HepG2 (cell line): ENCODE data around the gene KRTAP4-7. TPM values are rescaled to one million over a fixed set of nuclear protein-coding genes. Genes with fewer than 3 reads are reported as not detected.

Experiments used
- ATAC-seq: fragments of 200-7000 bp; cut with Tn5 transposase; 3 replicates; pipeline ENCODE4 v1.9.1; 2020; ENCODE audit warnings: mild to moderate bottlenecking, moderate library complexity
- BruUV-seq: library from RNA; stranded (reverse); fragments of 400-500 nt; replicated peaks from 2 replicates; lab custom pipeline; 2021; lab: Mats Ljungman, UMichigan
- CTCF ChIA-PET: fragments of 300-600 bp; formaldehyde crosslinking; extraction: SDS; loops from one replicate; lab custom pipeline; 2021; ENCODE audit warnings: low total read pairs, inconsistent platforms, low intra/inter-chr PET ratio; lab: Yijun Ruan, JAX
- POLR2A ChIA-PET: fragments of 350-600 bp; sonication (Branson Sonifier 250); formaldehyde crosslinking; loops from one replicate; lab custom pipeline; 2020; ENCODE audit warnings: antibody characterized with exemption, inconsistent platforms; lab: Yijun Ruan, JAX
- DNase-seq: peaks from one replicate; pipeline ENCODE4 v3.0.0-alpha.2; 2015; ENCODE audit warnings: low spot score
- FAIRE-seq: peaks from 3 replicates; lab custom pipeline; 2011; peaks lifted over from hg19 to GRCh38; lab: Jason Lieb, UNC
- H2AFZ ChIP-seq: one replicate; pipeline ENCODE4 v1.6.1; 2011; ENCODE audit warnings: low read length, inconsistent platforms
- H3K27ac ChIP-seq: fragments of 300-600 bp; 3 replicates; pipeline ENCODE4 v1.8.0; 2011; ENCODE audit warnings: mixed run types, mild to moderate bottlenecking, mixed read lengths, low read length, inconsistent platforms; ENCODE audit not compliant: insufficient read depth; ENCODE audit errors: extremely low read length
- H3K27me3 ChIP-seq, 2 experiments: fragments of 200-600 bp in 1 of 2; 2 replicates in 1 of 2; 3 replicates in 1 of 2; pipeline versions ENCODE4 v1.6.0 to v1.8.0; 2011; ENCODE audit warnings: low read length in 2 of 2, mild to moderate bottlenecking in 2 of 2, moderate library complexity in 2 of 2, inconsistent platforms in 1 of 2; ENCODE audit not compliant: insufficient read depth in 2 of 2, control insufficient read depth in 1 of 2
- H3K36me3 ChIP-seq, 2 experiments: fragments of 200-600 bp in 1 of 2; replicated peaks in 1 of 2; 2 replicates in 1 of 2; 3 replicates in 1 of 2; pipeline versions ENCODE4 v1.5.1 to v1.8.0; 2011; ENCODE audit warnings: low read length in 2 of 2, inconsistent platforms in 1 of 2; ENCODE audit not compliant: insufficient read depth in 2 of 2, control insufficient read depth in 1 of 2
- H3K4me1 ChIP-seq: 2 replicates; pipeline ENCODE4 v1.5.1; 2012; ENCODE audit warnings: low read length, inconsistent platforms; ENCODE audit not compliant: insufficient read depth
- H3K4me2 ChIP-seq: 2 replicates; pipeline ENCODE4 v1.6.0; 2011; ENCODE audit warnings: low read depth, low read length, inconsistent platforms
- H3K4me3 ChIP-seq, 3 experiments: fragments of 200-600 bp in 1 of 3; sonication (generic), shearing (Covaris generic) in 1 of 3; replicated peaks in 1 of 3; 2 replicates each; pipeline ENCODE4 v1.5.1; 2011 to 2016; ENCODE audit warnings: low read length in 3 of 3, inconsistent platforms in 2 of 3, low read depth in 2 of 3, mild to moderate bottlenecking in 2 of 3, control low read depth in 1 of 3, mixed read lengths in 1 of 3; ENCODE audit not compliant: insufficient read depth in 1 of 3
- H3K79me2 ChIP-seq: one replicate; pipeline ENCODE4 v1.6.1; 2011; ENCODE audit warnings: low read length, inconsistent platforms; ENCODE audit not compliant: insufficient read depth
- H3K9ac ChIP-seq: 2 replicates; pipeline ENCODE4 v1.6.0; 2011; ENCODE audit warnings: mild to moderate bottlenecking, low read depth, low read length, inconsistent platforms; ENCODE audit not compliant: insufficient read depth
- H3K9me3 ChIP-seq: 2 replicates; pipeline ENCODE4 v1.5.1; 2012; ENCODE audit warnings: mild to moderate bottlenecking, low read length
- H4K20me1 ChIP-seq: 2 replicates; pipeline ENCODE4 v1.6.0; 2011; ENCODE audit warnings: inconsistent platforms, mild to moderate bottlenecking, low read length, moderate library complexity; ENCODE audit not compliant: insufficient read depth
- DNMT1 ChIP-seq: sonication (generic); formaldehyde crosslinking; IDR thresholded peaks from 2 replicates; pipeline ENCODE4 v1.5.1; 2020; ENCODE audit warnings: mild to moderate bottlenecking, missing genetic modification reagents
- FOXP1 ChIP-seq, 2 experiments: fragments of 450-650 bp in 1 of 2; IDR thresholded peaks; 2 replicates each; pipeline ENCODE4 v1.6.1; 2017 to 2018; ENCODE audit warnings: antibody characterized with exemption in 1 of 2
- HNRNPH1 ChIP-seq: fragments of 200-400 bp; formaldehyde crosslinking; optimal IDR thresholded peaks from 2 replicates; pipeline ENCODE3; 2017; ENCODE audit warnings: mild to moderate bottlenecking, low read depth, low read length
- HNRNPL ChIP-seq: fragments of 200-400 bp; formaldehyde crosslinking; IDR thresholded peaks from 2 replicates; pipeline ENCODE4 v1.6.1; 2017; ENCODE audit warnings: mild to moderate bottlenecking, low read depth, low read length
- HOXD1 ChIP-seq: sonication (generic); formaldehyde crosslinking; IDR thresholded peaks from 2 replicates; pipeline ENCODE4 v1.5.0; 2020; ENCODE audit warnings: missing genetic modification reagents
- KDM6A ChIP-seq: IDR thresholded peaks from 2 replicates; pipeline ENCODE4 v1.6.1; 2016; ENCODE audit warnings: low read depth
- MAFF ChIP-seq: IDR thresholded peaks from 2 replicates; pipeline ENCODE4 v1.6.1; 2011; ENCODE audit warnings: low read depth, low read length, improper control_type of control experiment
- MAFK ChIP-seq, 2 experiments: IDR thresholded peaks in 1 of 2; conservative IDR thresholded peaks in 1 of 2; 2 replicates each; pipeline ENCODE4 v1.6.1; 2011; ENCODE audit warnings: improper control_type of control experiment in 2 of 2, low read length in 2 of 2
- PHF8 ChIP-seq: sonication (generic); formaldehyde crosslinking; IDR thresholded peaks from 2 replicates; pipeline ENCODE4 v1.5.0; 2020; ENCODE audit warnings: missing genetic modification reagents
- SALL1 ChIP-seq: sonication (generic); formaldehyde crosslinking; IDR thresholded peaks from 2 replicates; pipeline ENCODE4 v1.8.0; 2022; ENCODE audit warnings: mild to moderate bottlenecking, missing genetic modification reagents
- SAP130 ChIP-seq: IDR thresholded peaks from 2 replicates; pipeline ENCODE4 v1.6.1; 2016; ENCODE audit warnings: low read depth
- SP2 ChIP-seq: sonication (generic); formaldehyde crosslinking; IDR thresholded peaks from 2 replicates; pipeline ENCODE4 v1.5.1; 2020; ENCODE audit warnings: mild to moderate bottlenecking, missing genetic modification reagents
- TBL1XR1 ChIP-seq: fragments of 150-350 bp; IDR thresholded peaks from 2 replicates; pipeline ENCODE4 v1.6.1; 2014; ENCODE audit warnings: borderline replicate concordance, low read length; ENCODE audit not compliant: partially characterized antibody
- ZNF275 ChIP-seq: sonication (generic); formaldehyde crosslinking; IDR thresholded peaks from 2 replicates; pipeline ENCODE4 v1.8.0; 2022; ENCODE audit warnings: missing genetic modification reagents, mild to moderate bottlenecking, inconsistent platforms, borderline replicate concordance
- ZNF337 ChIP-seq: sonication (generic); formaldehyde crosslinking; IDR thresholded peaks from 2 replicates; pipeline ENCODE4 v1.5.1; 2020; ENCODE audit warnings: missing genetic modification reagents, low read depth, mild to moderate bottlenecking, borderline replicate concordance
- ZNF766 ChIP-seq: sonication (generic); formaldehyde crosslinking; IDR thresholded peaks from 2 replicates; pipeline ENCODE4 v1.5.0; 2020; ENCODE audit warnings: missing genetic modification reagents, borderline replicate concordance
- ZNF788 ChIP-seq: sonication (generic); formaldehyde crosslinking; IDR thresholded peaks from 2 replicates; pipeline ENCODE4 v1.5.0; 2020; ENCODE audit warnings: mild to moderate bottlenecking, missing genetic modification reagents, borderline replicate concordance
- ZNF883 ChIP-seq: sonication (generic); formaldehyde crosslinking; IDR thresholded peaks from 2 replicates; pipeline ENCODE4 v1.5.1; 2020; ENCODE audit warnings: mild to moderate bottlenecking, missing genetic modification reagents; ENCODE audit errors: not compliant biosample characterization
- ZSCAN21 ChIP-seq: sonication (generic); formaldehyde crosslinking; IDR thresholded peaks from 2 replicates; pipeline ENCODE4 v1.8.0; 2022; ENCODE audit warnings: mild to moderate bottlenecking, missing genetic modification reagents, moderate library complexity, borderline replicate concordance
- WGBS: methylation state at CpG from one replicate; pipeline ENCODE4 v1.1.6; 2017; ENCODE audit warnings: low lambda C conversion rate; 5-methylcytosine and 5-hydroxymethylcytosine counted together
- in situ Hi-C: cut with HindIII; loops from 2 replicates; pipeline ENCODE4 v1.10.0; 2017; ENCODE audit warnings: low pct_unique_long_range_greater_than_20kb; ENCODE audit not compliant: extremely low pct_ligation_motif_present
- intact Hi-C: fragments of 100-400 bp; cut with micrococcal nuclease; formaldehyde crosslinking; loops from one replicate; pipeline ENCODE4 v1.10.0; 2022; ENCODE audit not compliant: unreplicated experiment
- polyA plus RNA-seq, 8 experiments: library from polyadenylated mRNA; depleted of rRNA in 3 of 8; stranded (reverse) in 7 of 8; unstranded in 1 of 8; fragments of >200 nt; fragmentation: Illumina TruSeq in 4 of 8; extraction: Trizol in 4 of 8; gene quantifications; 2 replicates each; pipeline versions ENCODE4 v1.2.1 to v1.2.3, GENCODE V29; 2011 to 2016; ENCODE audit warnings: low read depth in 4 of 8, missing spikeins in 1 of 8, mixed read lengths in 1 of 8; ENCODE audit not compliant: insufficient read depth in 1 of 8
- total RNA-seq, 5 experiments: library from RNA; depleted of rRNA; stranded (reverse); fragments of >200 nt; fragmentation: Illumina TruSeq; extraction: Trizol; gene quantifications; 2 replicates each; pipeline ENCODE4 v1.2.3, GENCODE V29; 2016; ENCODE audit warnings: low read depth in 1 of 5

KRTAP4-7 gene
- total and polyA plus RNA-seq, 2 of the 13 experiments (the other 11 are each of a cell fraction or from before 2014, with no cell fraction given): not detected

- H3K4me2 ChIP-seq: no peak overlapping the region
- in situ Hi-C loops (no loop called here), intact Hi-C loops (no loop called here)
- no peaks in the 10 kb centered on the region for H4K20me1 ChIP-seq
- FAIRE-seq: no peak
- TF ChIP-seq SALL1 (CRISPR knock-in tag) (no peak), MAFF (peak; percentile 68), MAFK (conservative IDR thresholded peaks at IDR 0.05 in 1 of 2, IDR thresholded peaks at IDR 0.05 in 1 of 2; ENCODE audit: low read length in 2 of 2) (peak; percentile 36 to 78; a peak in 3 of 4 replicates)
- no peak overlapping the region for H3K27ac ChIP-seq
- H3K9ac ChIP-seq: no peak overlapping the region
- 44% methylated on average over 2 of the region's 2 CpGs for WGBS
- ChIA-PET CTCF (no interaction called here), POLR2A (no interaction called here)
- no peaks in the 10 kb centered on the region for H3K36me3 ChIP-seq
- H3K79me2 ChIP-seq: no peaks in the 10 kb centered on the region
- no peak overlapping the region for H3K4me3 ChIP-seq
- DNase-seq: no peak
- H3K4me1 ChIP-seq: no peaks in the 10 kb centered on the region
- no peak for ATAC-seq
- BruUV-seq: no TSS peak
- H3K9me3 ChIP-seq: peaks cover 7% of the 10 kb centered on the region
- no peak overlapping the region for H2AFZ ChIP-seq
- peaks cover 4% of the 10 kb centered on the region in 2 experiments; a peak in 3 of 5 replicates for H3K27me3 ChIP-seq
Measured at GRCh38 chr17:41111151-41111885, 27.4 kb downstream of the KRTAP4-7 start.

- POLR2A ChIA-PET: no interaction called here
- H3K9me3 ChIP-seq: peaks cover 3% of the 10 kb centered on the region; the same call in 1 of the 2 replicates
- no peak overlapping the region for H3K9ac ChIP-seq
- H3K79me2 ChIP-seq: no peaks in the 10 kb centered on the region
- no peak for DNase-seq
- intact Hi-C loops: no loop called here
- no peaks in the 10 kb centered on the region for H3K36me3 ChIP-seq
- no peak for FAIRE-seq
- no TSS peak for BruUV-seq
- H3K4me1 ChIP-seq: no peaks in the 10 kb centered on the region
- H3K4me2 ChIP-seq: no peak overlapping the region
- ATAC-seq: no peak
- no peak overlapping the region for H2AFZ ChIP-seq
- 39% methylated on average over 5 of the region's 5 CpGs for WGBS
- H3K27me3 ChIP-seq: peaks cover 0 to 4% of the 10 kb centered on the region in 2 experiments; a peak in 2 of 5 replicates
- CTCF ChIA-PET: no interaction called here
- H3K27ac ChIP-seq: no peak overlapping the region
- H3K4me3 ChIP-seq: no peak overlapping the region
- no peaks in the 10 kb centered on the region for H4K20me1 ChIP-seq
- in situ Hi-C loops: no loop called here
- TF ChIP-seq TBL1XR1 (no peak), PHF8 (CRISPR knock-in tag) (no peak), FOXP1 (IDR thresholded peaks at IDR 0.05) (no peak), FOXP1 (CRISPR knock-in tag; IDR thresholded peaks at IDR 0.05) (no peak), SAP130 (CRISPR knock-in tag) (no peak), SP2 (no peak), HNRNPL (no peak), ZNF766 (no peak), HOXD1 (no peak), ZNF788 (no peak), HNRNPH1 (no peak), DNMT1 (CRISPR knock-in tag) (no peak), ZSCAN21 (CRISPR knock-in tag) (no peak), KDM6A (CRISPR knock-in tag) (no peak), ZNF337 (CRISPR knock-in tag) (no peak), ZNF275 (CRISPR knock-in tag) (no peak), ZNF883 (no peak)
Measured at GRCh38 chr17:41116297-41116696, 32.3 kb downstream of the KRTAP4-7 start.
